Rectal smooth muscle tissue (tissue), 1 donor: ENCODE data around the gene ISOC2.

ENCODE experiments used
- H3K27ac ChIP-seq: one replicate; pipeline ENCODE4 v1.7.0; 2013; ENCODE audit warnings: low read depth, low read length, inconsistent platforms
- H3K27me3 ChIP-seq: one replicate; pipeline ENCODE4 v1.7.0; 2013; ENCODE audit warnings: low read length; ENCODE audit not compliant: control insufficient read depth, insufficient read depth
- H3K36me3 ChIP-seq: one replicate; pipeline ENCODE4 v1.7.0; 2013; ENCODE audit warnings: low read length; ENCODE audit not compliant: control insufficient read depth, insufficient read depth
- H3K4me1 ChIP-seq: one replicate; pipeline ENCODE4 v1.7.0; 2013; ENCODE audit warnings: low read length; ENCODE audit not compliant: control insufficient read depth, insufficient read depth
- H3K4me3 ChIP-seq: one replicate; pipeline ENCODE4 v1.7.0; 2013; ENCODE audit warnings: low read length
- H3K9ac ChIP-seq: one replicate; pipeline ENCODE4 v1.7.0; 2013; ENCODE audit warnings: low read length

The ISOC2 gene

DNA sequence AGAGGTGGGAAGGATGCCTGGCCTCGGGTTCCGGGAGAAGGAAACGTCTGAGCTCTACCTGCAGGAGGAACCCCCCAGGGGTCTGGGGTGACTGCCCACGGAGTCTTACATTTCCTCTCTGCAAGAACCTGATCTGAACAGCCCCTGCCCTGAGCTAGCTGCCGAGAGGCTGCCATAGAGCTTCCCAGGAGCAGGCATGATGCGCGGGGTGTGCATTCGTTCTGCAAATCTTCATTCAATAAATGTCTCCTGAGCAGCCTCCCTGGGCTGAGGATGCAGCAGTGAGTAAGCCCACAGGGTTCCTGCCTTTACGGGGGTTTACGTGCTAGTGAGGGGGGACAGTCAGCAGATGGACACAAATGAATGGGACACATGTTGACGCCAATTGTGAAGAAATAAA lies 16.8 kb downstream of the ISOC2 start:
- Histone ChIP-seq H3K4me3 (no peak overlapping the region), H3K4me1 (no peaks in the 10 kb centered on the region), H3K27me3 (peaks cover 37% of the 10 kb centered on the region), H3K9ac (no peak overlapping the region), H3K36me3 (no peaks in the 10 kb centered on the region), H3K27ac (no peak overlapping the region)

GRCh38 chr19:55443824-55444480 lies 17.5 kb downstream of the ISOC2 start:
- peaks cover 41% of the 10 kb centered on the region for H3K27me3 ChIP-seq

DNA sequence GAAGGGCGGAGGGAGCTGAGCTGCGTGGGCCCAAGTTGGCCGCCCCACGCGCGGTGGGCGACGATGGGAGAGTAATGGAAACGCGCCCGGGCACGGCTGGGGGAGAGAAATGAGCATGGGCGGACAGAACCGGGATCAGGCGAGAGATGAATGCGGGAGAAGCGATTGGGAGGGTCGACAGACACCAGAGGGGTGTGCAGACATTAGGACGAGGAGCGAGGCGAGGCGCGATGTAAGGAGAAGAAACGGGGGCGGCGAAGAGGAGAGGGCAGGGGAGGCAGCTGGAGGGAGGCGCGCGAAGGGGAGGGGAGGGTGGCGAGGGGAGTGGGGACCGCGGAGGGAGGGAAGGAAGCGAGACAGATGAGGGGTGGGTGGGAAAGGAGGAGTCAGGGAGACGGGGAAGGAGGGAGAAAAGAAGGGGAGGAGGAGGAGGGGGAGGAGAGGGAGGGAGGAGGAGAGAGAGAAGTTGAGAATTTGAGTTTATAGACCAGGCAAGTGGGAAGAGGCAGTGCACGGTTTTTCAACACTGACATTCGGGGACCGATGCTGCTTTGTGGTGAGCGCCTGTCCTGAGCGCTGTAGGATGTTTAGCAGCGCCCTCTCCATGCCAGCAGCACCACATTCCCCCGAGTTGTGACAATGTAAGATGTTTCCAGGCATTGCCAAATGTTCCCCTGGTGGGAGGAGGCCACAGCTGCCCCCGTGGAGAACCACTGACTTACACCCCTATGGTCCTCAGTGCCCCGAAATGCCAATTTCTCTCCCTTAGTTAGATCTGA lies 18.2 kb downstream of the ISOC2 start, which contains the start of gene SHISA7:
Gene SHISA7 (minus strand): TSS at position 256 of the 779 bp plus-strand sequence. CDS start 437 bp downstream, outside the sequence.
- Histone ChIP-seq H3K4me1 (no peaks in the 10 kb centered on the region), H3K36me3 (no peaks in the 10 kb centered on the region), H3K27ac (no peak within 1 kb of the TSS), H3K9ac (no peak within 1 kb of the TSS), H3K4me3 (no peak within 1 kb of the TSS), H3K27me3 (peaks cover 47% of the 10 kb centered on the region)

More at GRCh38 chr19:55443824-55444480, 17.5 kb downstream of the ISOC2 start:
- H3K36me3 ChIP-seq, result no peaks in the 10 kb centered on the region
- no peak overlapping the region for H3K27ac ChIP-seq
- H3K4me3 ChIP-seq, result no peak overlapping the region
- no peaks in the 10 kb centered on the region for H3K4me1 ChIP-seq
- H3K9ac ChIP-seq, result no peak overlapping the region

- no peak overlapping the region for H3K27ac ChIP-seq
- H3K36me3 ChIP-seq, result no peaks in the 10 kb centered on the region
- H3K27me3 ChIP-seq, result peaks cover 47% of the 10 kb centered on the region
- no peak overlapping the region for H3K9ac ChIP-seq
- H3K4me1 ChIP-seq, result no peaks in the 10 kb centered on the region
- H3K4me3 ChIP-seq, result no peak overlapping the region
These were observed 19.0 kb downstream of the ISOC2 start for GRCh38 chr19:55442372-55442961.

DNA sequence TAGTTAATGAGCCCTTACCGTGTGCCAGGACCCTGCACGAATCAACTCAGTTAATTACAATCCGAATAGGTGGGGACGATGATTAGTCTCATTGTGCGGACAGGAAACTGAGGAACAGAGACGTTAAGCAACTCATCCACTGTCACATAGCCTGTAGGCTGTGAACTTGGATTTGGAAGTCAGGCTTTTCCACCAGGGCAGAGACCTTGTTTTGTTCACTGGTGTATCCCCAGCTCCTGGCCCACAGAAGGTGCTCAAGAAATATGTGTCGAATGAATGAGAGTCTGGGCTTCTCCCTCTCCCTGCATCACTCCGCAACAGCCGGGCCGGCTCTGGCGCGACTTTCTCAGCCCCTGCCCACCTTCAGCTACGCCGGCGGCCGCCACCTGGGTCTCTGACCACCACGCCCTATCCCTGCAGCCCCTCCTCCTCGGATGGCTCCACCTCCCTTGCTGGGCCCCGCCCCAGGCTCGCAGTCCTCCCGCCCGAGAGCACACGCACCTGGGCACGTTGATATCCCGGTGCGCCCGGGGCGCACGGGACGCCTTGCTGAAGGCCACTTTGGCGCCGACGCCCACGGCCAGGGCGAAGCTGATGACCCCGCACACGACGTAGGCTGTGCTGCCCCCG lies 19.6 kb downstream of the ISOC2 start:
- Histone ChIP-seq H3K27me3 (peaks cover 44% of the 10 kb centered on the region), H3K9ac (no peak overlapping the region)

DNA sequence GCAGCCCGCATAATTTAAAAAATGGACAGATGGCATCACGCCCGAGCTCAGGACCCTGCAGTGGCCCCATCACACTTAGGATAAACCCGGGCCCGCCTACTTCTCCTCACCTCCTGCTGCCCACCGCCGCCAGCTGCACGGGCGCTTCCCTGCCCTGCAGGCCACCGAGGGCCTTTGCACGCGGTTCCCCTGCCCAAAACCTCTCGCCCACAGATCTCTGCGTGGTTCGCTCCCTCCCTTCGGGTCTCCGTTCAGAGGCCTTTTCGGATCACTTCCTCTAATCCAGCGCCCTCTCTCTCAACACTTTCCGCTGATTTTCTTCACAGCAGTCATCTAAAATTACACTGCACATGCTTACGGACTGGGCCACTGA lies 20.1 kb downstream of the ISOC2 start:
- H3K27ac ChIP-seq, result no peak overlapping the region
- no peak overlapping the region for H3K4me3 ChIP-seq
- peaks cover 44% of the 10 kb centered on the region for H3K27me3 ChIP-seq
- no peaks in the 10 kb centered on the region for H3K4me1 ChIP-seq
- no peaks in the 10 kb centered on the region for H3K36me3 ChIP-seq
- H3K9ac ChIP-seq, result no peak overlapping the region

More for the DNA sequence above, 19.6 kb downstream of the ISOC2 start:
- Histone ChIP-seq H3K27ac (no peak overlapping the region), H3K4me1 (no peaks in the 10 kb centered on the region), H3K4me3 (no peak overlapping the region), H3K36me3 (no peaks in the 10 kb centered on the region)

DNA sequence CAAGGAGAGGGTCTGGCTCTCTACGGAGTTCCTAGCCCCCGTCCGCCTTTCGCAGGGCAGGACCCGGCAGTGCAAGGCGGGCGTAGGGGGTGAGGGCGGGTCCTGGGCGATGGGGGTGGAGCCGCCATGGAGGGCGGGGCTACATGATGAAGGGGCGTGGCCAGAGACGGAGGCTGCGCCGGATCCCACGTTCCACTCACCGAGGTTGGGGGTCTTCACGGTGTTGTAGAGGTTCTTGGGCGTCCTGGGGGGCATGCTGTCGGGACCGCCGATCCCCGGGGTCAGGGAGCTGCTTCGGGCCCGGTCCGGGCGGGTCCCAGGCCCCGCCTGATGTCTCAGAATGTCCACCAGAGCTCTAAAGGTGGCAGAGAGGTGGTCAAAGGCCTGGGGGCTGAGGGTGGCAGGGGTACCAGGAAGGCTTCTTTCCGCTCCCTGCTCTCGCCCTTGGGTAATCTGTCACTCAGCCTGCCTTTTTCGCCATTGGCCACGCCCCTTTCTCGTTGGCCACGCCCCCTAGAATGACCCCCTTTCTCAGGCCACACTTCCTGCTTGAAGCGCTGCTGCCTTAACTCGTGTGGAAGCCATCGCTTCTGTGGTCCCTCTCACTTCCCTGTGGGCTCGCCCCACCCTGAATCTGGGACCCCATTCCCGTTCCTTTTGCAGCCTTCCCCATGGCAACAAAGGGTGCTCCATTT lies 20.9 kb downstream of the ISOC2 start:
- Histone ChIP-seq H3K9ac (no peak overlapping the region), H3K4me3 (no peak overlapping the region), H3K36me3 (no peaks in the 10 kb centered on the region), H3K4me1 (no peaks in the 10 kb centered on the region), H3K27me3 (peaks cover 44% of the 10 kb centered on the region), H3K27ac (no peak overlapping the region)

- Histone ChIP-seq H3K36me3 (no peaks in the 10 kb centered on the region), H3K9ac (no peak overlapping the region), H3K27ac (no peak overlapping the region), H3K4me3 (no peak overlapping the region), H3K4me1 (no peaks in the 10 kb centered on the region), H3K27me3 (peaks cover 38% of the 10 kb centered on the region)
These were observed 22.4 kb downstream of the ISOC2 start for GRCh38 chr19:55439052-55439451.

DNA sequence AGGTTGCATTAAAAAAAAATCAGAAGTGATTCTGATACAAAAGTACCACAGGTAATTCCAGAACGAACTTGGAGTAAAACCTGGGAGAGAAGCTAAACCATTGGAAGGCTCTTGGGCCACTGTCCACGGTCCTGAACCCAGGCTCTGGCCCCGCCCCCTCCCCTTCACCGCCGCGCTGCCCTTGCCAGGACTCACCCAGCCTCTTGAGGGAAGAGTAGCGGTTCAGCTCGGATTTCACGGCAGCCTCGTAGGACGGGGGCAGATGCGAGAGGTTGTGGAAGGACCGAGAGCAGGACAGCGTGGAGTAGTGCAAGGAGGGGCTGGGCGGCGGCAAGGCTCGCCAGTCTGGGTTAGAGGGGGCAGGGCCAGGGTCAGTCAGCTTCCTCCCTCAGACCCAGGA lies 24.0 kb downstream of the ISOC2 start:
- no peaks in the 10 kb centered on the region for H3K4me1 ChIP-seq
- no peaks in the 10 kb centered on the region for H3K36me3 ChIP-seq
- H3K27ac ChIP-seq, result no peak overlapping the region
- no peak overlapping the region for H3K4me3 ChIP-seq
- peaks cover 40% of the 10 kb centered on the region for H3K27me3 ChIP-seq
- H3K9ac ChIP-seq, result no peak overlapping the region

- no peak overlapping the region for H3K9ac ChIP-seq
- H3K27ac ChIP-seq, result no peak overlapping the region
- no peaks in the 10 kb centered on the region for H3K36me3 ChIP-seq
- no peaks in the 10 kb centered on the region for H3K4me1 ChIP-seq
- H3K4me3 ChIP-seq, result no peak overlapping the region
- H3K27me3 ChIP-seq, result peaks cover 44% of the 10 kb centered on the region
These were observed 24.6 kb downstream of the ISOC2 start for GRCh38 chr19:55436847-55437246.

GRCh38 chr19:55435020-55435419 lies 26.4 kb downstream of the ISOC2 start:
- Histone ChIP-seq H3K9ac (no peak overlapping the region), H3K27me3 (peaks cover 32% of the 10 kb centered on the region), H3K27ac (no peak overlapping the region), H3K36me3 (no peaks in the 10 kb centered on the region), H3K4me1 (no peaks in the 10 kb centered on the region), H3K4me3 (no peak overlapping the region)
